GM18511 (cell line): ENCODE measurements around the gene PTPRT.
"Not testable (repeated sequence)": the region's sequence is repeated elsewhere in the genome, so short reads cannot be mapped to it uniquely, and the experiment has no call there.

Experiments
- ATAC-seq: cut with Tn5 transposase; IDR thresholded peaks from one replicate; pipeline ENCODE4 v1.9.1; 2021; ENCODE audit warnings: mild to moderate bottlenecking, moderate library complexity; ENCODE audit not compliant: unreplicated experiment

The PTPRT gene

GRCh38 chr20:43187476-43188233, 2.1 kb downstream of the PTPRT start:
- ATAC-seq = no peak

- ATAC-seq = no peak
Measured at GRCh38 chr20:43186312-43186711, 3.4 kb downstream of the PTPRT start.

- no peak for ATAC-seq
Measured at GRCh38 chr20:43185901-43186300, 3.8 kb downstream of the PTPRT start.

GRCh38 chr20:43183536-43184070, 6.1 kb downstream of the PTPRT start:
- ATAC-seq = no peak

- no peak for ATAC-seq
Measured at GRCh38 chr20:43178080-43178479, 11.6 kb downstream of the PTPRT start.

GRCh38 chr20:43176726-43177125, 13.0 kb downstream of the PTPRT start:
- no peak for ATAC-seq

- ATAC-seq = no peak
Measured at GRCh38 chr20:43171930-43172329, 17.8 kb downstream of the PTPRT start.

GRCh38 chr20:43170771-43171170, 18.9 kb downstream of the PTPRT start:
- ATAC-seq = no peak

- no peak for ATAC-seq
Measured at GRCh38 chr20:43167615-43168014, 22.1 kb downstream of the PTPRT start.

GRCh38 chr20:43167021-43167420, 22.7 kb downstream of the PTPRT start:
- ATAC-seq = no peak

GRCh38 chr20:43165611-43166010, 24.1 kb downstream of the PTPRT start:
- ATAC-seq = no peak

GRCh38 chr20:43164736-43165135, 25.0 kb downstream of the PTPRT start:
- ATAC-seq = not testable (repeated sequence)

GRCh38 chr20:43161716-43162115, 28.0 kb downstream of the PTPRT start:
- no peak for ATAC-seq

GRCh38 chr20:43160941-43161340, 28.8 kb downstream of the PTPRT start:
- no peak for ATAC-seq

- ATAC-seq = no peak
Measured at GRCh38 chr20:43159994-43160393, 29.7 kb downstream of the PTPRT start.

- ATAC-seq = no peak
Measured at GRCh38 chr20:43155366-43156100, 34.2 kb downstream of the PTPRT start.

- ATAC-seq = no peak
Measured at GRCh38 chr20:43151901-43152300, 37.8 kb downstream of the PTPRT start.

GRCh38 chr20:43151256-43151655, 38.5 kb downstream of the PTPRT start:
- ATAC-seq = no peak

GRCh38 chr20:43140726-43141125, 49.0 kb downstream of the PTPRT start:
- ATAC-seq = no peak

- ATAC-seq = no peak
Measured at GRCh38 chr20:43138061-43138770, 51.5 kb downstream of the PTPRT start.

- no peak for ATAC-seq
Measured at GRCh38 chr20:43137160-43137559, 52.5 kb downstream of the PTPRT start.
